ENCODE data around the gene PPM1F. TPM values are rescaled to one million over a fixed set of nuclear protein-coding genes. Genes with fewer than 3 reads are reported as not detected.
A peak's percentile ranks its signal among the peaks of the same experiment; 100 is the strongest.

Gene PPM1F
- total RNA-seq, 3 donors from 2014 or later: 10.5 to 27.5 (median 14.8) TPM

- DNase-seq: no peak
- peak overlapping the region; percentile 96 for H3K4me3 ChIP-seq
- no peaks in the 10 kb centered on the region for H3K36me3 ChIP-seq (ENCODE audit: low read depth)
- H3K4me1 ChIP-seq (ENCODE audit: low read depth): peaks cover 2% of the 10 kb centered on the region
- no peak for ATAC-seq
- no peaks in the 10 kb centered on the region for H3K9me3 ChIP-seq
- no peak for TF ChIP-seq CTCF (IDR thresholded peaks at IDR 0.05)
- intact Hi-C loops (cut with DNase I, micrococcal nuclease): no loop called here
These were observed 29.2 kb upstream of the PPM1F start for GRCh38 chr22:21981874-21982273.

- Histone ChIP-seq H3K36me3 (ENCODE audit: low read depth) (no peaks in the 10 kb centered on the region), H3K4me3 (no peak overlapping the region), H3K4me1 (ENCODE audit: low read depth) (peaks cover 2% of the 10 kb centered on the region), H3K9me3 (no peaks in the 10 kb centered on the region)
- DNase-seq: peak in 1 of 3 donors; percentile 26
- intact Hi-C loops (cut with DNase I, micrococcal nuclease): no loop called here
- TF ChIP-seq CTCF (IDR thresholded peaks at IDR 0.05): no peak
- ATAC-seq: no peak
These were observed 27.9 kb upstream of the PPM1F start for GRCh38 chr22:21980547-21980946.

GRCh38 chr22:21978564-21979386 is 26.1 kb upstream of the PPM1F start:
- DNase-seq (no peak), ATAC-seq (no peak)
- H3K9me3 ChIP-seq: no peaks in the 10 kb centered on the region
- no peak overlapping the region for H3K4me3 ChIP-seq
- intact Hi-C loops (cut with DNase I, micrococcal nuclease): no loop called here
- H3K36me3 ChIP-seq (ENCODE audit: low read depth): peaks cover 6% of the 10 kb centered on the region
- no peak for TF ChIP-seq CTCF (IDR thresholded peaks at IDR 0.05)
- peaks cover 2% of the 10 kb centered on the region for H3K4me1 ChIP-seq (ENCODE audit: low read depth)

- intact Hi-C loops (cut with DNase I, micrococcal nuclease): no loop called here
These were observed 25.2 kb upstream of the PPM1F start for GRCh38 chr22:21977814-21978213.

GRCh38 chr22:21975854-21976345 is 23.3 kb upstream of the PPM1F start:
- Histone ChIP-seq H3K9me3 (no peaks in the 10 kb centered on the region), H3K4me1 (ENCODE audit: low read depth) (no peaks in the 10 kb centered on the region), H3K36me3 (ENCODE audit: low read depth) (peaks cover 6% of the 10 kb centered on the region), H3K4me3 (no peak overlapping the region)
- ATAC-seq (no peak), DNase-seq (peak in 1 of 3 donors; percentile 4)
- intact Hi-C loops (cut with DNase I, micrococcal nuclease): no loop called here
- no peak for TF ChIP-seq CTCF (IDR thresholded peaks at IDR 0.05)

More at GRCh38 chr22:21977814-21978213, 25.2 kb upstream of the PPM1F start:
- Histone ChIP-seq H3K9me3 (no peaks in the 10 kb centered on the region), H3K36me3 (ENCODE audit: low read depth) (peaks cover 6% of the 10 kb centered on the region), H3K4me1 (ENCODE audit: low read depth) (no peaks in the 10 kb centered on the region), H3K4me3 (no peak overlapping the region)
- ATAC-seq (no peak), DNase-seq (peak in 1 of 3 donors; percentile 13)
- TF ChIP-seq CTCF (IDR thresholded peaks at IDR 0.05): no peak
